ELR (cell line): Measurements from ENCODE around the gene PPIP5K1.
"Not testable (repeated sequence)": the region's sequence is repeated elsewhere in the genome, so short reads cannot be mapped to it uniquely, and the experiment has no call there.

ENCODE experiments used
- DNase-seq: peaks from one replicate; pipeline ENCODE4 v3.0.0-alpha.2; 2015; ENCODE audit warnings: low read depth

The PPIP5K1 gene

DNA sequence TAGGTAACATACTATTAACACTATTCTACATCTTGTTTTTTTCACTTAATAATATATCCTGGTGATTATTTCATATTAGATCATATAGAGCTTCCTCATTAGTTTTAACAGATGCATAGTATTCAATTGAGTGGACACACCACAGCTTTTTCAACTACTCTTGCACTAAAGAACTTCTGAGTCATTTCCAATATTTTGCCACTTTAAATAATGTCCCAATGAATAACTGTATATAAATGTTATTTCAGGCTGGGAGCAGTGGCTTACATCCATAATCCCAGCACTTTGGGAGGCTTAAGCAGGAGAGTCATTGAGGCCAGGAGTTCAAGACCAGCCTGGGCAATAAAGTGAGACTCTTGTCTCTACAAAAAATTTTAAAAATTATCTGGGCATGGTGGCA, 45.7 kb downstream of the PPIP5K1 start:
- peak; percentile 25 for DNase-seq

DNA sequence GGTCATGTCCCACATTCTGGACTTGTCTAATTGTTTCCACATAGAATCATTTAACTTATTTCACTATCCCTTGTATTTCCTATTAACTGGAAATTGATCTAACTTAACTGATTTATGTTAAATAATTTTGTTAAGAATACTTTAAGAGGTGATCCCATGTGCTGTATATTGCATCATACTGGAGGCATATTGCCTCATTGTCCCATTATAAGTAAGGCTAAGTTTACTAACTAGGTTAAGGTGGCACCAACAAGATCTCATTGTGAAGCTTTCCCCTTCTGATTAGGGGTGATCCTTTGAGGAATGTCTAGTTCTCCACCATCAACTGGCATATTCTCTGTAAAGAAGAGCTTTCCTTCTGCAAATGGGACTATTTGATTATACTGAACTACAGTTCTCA, 48.2 kb downstream of the PPIP5K1 start:
- no peak for DNase-seq

DNA sequence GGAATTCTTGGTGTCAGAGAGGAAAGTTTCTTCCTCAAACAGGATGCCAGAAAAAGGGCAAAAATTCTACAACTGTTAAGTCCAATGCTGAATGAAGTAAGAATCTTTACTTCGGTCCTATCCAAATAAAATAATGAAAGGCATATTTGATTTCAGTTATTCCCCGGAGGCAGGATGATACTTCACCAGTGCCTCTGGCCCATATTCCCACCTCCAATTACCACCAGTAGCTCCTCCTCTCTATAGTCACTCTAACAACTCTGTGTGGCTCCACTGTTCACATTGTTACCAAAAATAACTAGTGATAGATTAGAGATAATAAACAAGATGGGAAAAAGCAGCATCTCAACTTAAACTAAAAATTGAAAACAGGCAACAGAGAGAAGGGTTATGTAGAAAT, 51.9 kb downstream of the PPIP5K1 start:
- DNase-seq = no peak

- DNase-seq = no peak
Measured at GRCh38 chr15:43534897-43535296, 55.1 kb downstream of the PPIP5K1 start.

DNA sequence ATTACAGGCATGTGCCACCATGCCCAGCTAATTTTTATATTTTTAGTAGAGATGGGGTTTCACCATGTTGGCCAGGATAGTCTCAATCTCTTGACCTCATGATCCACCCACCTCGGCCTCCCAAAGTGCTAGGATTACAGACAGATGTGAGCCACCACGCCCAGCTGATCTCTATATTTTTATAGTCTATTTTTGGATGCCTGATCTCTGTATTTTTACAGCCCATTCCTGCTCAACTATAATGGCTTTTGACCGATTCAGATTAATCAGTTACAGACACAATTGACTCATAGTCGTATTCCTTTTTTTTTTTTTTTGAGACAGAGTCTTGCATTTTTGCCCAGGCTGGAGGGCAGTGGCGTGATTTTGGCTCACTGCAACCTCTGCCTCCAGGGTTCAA, 57.2 kb downstream of the PPIP5K1 start:
- not testable (repeated sequence) for DNase-seq

- DNase-seq = no peak
Measured at GRCh38 chr15:43531018-43531670, 58.9 kb downstream of the PPIP5K1 start.

DNA sequence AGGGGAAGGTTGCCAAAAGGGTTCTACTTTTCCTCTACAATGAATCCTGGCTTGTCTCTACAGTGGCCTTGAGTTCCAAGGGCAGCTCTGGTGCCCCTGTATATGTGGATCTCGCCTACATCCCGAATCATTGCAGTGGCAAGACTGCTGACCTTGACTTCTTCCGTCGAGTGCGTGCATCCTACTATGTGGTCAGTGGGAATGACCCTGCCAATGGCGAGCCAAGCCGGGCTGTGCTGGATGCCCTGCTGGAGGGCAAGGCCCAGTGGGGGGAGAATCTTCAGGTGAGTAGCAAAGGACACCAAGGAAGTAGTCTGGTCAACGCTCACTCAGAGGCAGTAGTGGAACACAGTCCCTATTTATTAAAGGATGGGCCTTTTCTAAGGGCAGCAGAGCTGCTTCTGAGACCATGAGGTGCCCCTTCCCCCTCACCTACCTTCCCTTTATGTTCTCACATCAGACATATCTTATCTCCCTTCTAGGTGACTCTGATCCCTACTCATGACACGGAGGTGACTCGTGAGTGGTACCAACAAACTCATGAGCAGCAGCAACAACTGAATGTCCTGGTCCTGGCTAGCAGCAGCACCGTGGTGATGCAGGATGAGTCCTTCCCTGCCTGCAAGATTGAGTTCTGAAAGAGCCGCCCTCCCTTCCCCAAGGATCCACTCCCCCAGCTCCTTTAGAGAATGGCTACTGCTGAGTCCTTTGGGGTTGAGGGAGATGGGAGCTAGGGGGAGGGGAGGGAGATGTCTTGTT, 60.2 kb downstream of the PPIP5K1 start:
- DNase-seq = peak; percentile 40

DNA sequence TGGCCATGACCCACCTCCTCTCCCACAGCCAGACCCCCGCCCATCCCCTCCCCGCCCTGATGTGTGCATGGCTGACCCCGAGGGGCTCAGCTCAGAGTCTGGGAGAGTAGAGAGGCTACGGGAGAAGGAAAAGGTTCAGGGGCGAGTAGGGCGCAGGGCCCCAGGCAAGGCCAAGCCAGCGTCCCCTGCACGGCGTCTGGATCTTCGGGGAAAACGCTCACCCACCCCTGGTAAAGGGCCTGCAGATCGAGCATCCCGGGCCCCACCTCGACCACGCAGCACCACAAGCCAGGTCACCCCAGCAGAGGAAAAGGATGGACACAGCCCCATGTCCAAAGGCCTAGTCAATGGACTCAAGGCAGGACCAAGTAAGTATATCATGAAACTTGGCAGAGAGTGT, 60.9 kb downstream of the PPIP5K1 start:
- no peak for DNase-seq

DNA sequence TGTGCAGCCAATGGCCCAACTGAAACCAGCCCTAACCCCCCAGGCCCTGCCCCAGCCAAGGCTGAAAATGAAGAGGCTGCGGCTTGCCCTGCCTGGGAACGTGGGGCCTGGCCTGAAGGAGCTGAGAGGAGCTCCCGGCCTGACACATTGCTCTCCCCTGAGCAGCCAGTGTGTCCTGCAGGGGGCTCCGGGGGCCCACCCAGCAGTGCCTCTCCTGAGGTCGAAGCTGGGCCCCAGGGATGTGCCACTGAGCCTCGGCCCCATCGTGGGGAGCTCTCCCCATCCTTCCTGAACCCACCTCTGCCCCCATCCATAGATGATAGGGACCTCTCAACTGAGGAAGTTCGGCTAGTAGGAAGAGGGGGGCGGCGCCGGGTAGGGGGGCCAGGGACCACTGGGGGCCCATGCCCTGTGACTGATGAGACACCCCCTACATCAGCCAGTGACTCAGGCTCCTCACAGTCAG, 61.4 kb downstream of the PPIP5K1 start:
- DNase-seq = no peak

- no peak for DNase-seq
Measured at GRCh38 chr15:43527802-43528541, 62.0 kb downstream of the PPIP5K1 start.

DNA sequence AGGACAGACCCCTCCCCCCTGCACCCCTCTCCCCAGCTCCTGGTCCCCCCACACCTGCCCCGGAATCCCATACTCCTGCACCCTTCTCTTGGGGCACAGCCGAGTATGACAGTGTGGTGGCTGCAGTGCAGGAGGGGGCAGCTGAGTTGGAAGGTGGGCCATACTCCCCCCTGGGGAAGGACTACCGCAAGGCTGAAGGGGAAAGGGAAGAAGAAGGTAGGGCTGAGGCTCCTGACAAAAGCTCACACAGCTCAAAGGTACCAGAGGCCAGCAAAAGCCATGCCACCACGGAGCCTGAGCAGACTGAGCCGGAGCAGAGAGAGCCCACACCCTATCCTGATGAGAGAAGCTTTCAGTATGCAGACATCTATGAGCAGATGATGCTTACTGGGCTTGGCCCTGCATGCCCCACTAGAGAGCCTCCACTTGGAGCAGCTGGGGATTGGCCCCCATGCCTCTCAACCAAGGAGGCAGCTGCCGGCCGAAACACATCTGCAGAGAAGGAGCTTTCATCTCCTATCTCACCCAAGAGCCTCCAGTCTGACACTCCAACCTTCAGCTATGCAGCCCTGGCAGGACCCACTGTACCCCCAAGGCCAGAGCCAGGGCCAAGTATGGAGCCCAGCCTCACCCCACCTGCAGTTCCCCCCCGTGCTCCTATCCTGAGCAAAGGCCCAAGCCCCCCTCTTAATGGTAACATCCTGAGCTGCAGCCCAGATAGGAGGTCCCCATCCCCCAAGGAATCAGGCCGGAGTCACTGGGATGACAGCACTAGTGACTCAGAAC, 62.8 kb downstream of the PPIP5K1 start:
- DNase-seq = no peak

- DNase-seq = no peak
Measured at GRCh38 chr15:43526261-43526930, 63.6 kb downstream of the PPIP5K1 start.

DNA sequence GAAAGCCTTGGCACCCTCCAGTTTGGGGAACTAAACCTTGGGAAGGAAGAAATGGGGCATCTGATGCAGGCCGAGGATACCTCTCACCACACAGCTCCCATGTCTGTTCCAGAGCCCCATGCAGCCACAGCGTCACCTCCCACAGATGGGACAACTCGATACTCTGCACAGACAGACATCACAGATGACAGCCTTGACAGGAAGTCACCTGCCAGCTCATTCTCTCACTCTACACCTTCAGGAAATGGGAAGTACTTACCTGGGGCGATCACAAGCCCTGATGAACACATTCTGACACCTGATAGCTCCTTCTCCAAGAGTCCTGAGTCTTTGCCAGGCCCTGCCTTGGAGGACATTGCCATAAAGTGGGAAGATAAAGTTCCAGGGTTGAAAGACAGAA, 64.9 kb downstream of the PPIP5K1 start:
- DNase-seq = no peak

GRCh38 chr15:43524254-43524845, 65.7 kb downstream of the PPIP5K1 start:
- DNase-seq = no peak

- DNase-seq = no peak
Measured at GRCh38 chr15:43523646-43524045, 66.4 kb downstream of the PPIP5K1 start.

- no peak for DNase-seq
Measured at GRCh38 chr15:43522247-43522646, 67.8 kb downstream of the PPIP5K1 start.

GRCh38 chr15:43521419-43521818, 68.6 kb downstream of the PPIP5K1 start:
- no peak for DNase-seq

- no peak for DNase-seq
Measured at GRCh38 chr15:43520138-43520537, 69.9 kb downstream of the PPIP5K1 start.

DNA sequence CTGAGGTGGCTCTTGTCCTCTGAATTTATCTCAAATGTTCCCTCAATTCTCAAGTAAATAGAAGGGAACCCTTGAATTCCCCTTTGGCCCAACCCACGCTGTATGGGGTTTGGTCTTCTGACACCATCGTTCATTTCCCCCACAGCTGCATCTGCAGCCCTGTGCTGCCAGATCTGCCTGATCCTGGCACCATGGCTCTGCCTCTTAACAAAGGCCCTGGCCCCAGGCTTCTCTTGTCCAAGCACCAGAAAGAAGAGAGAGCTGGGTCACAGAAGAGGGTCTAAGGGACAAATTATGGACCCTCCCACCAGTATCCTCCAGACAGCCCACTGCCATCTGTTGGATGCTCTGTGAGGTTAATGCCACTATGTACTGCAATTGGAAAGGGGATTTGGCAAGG, 70.8 kb downstream of the PPIP5K1 start:
- no peak for DNase-seq

GRCh38 chr15:43518197-43518761, 71.7 kb downstream of the PPIP5K1 start:
- DNase-seq = peak; percentile 28
